Cardiac muscle cell (in vitro differentiated cells and primary cell): ENCODE data around the gene ITGAV. TPM values are rescaled to one million over a fixed set of nuclear protein-coding genes. Genes with fewer than 3 reads are reported as not detected.

Experiments
- DNase-seq, 2 donors: peaks; one replicate each; pipeline versions ENCODE4 v3.0.0 to v3.0.0-alpha.2; 2010 to 2017; ENCODE audit warnings: low read depth in 1 of 2, low spot score in 1 of 2
- H3K27ac ChIP-seq: fragments of 200-600 bp; sonication (generic); 2 replicates; pipeline ENCODE4 v1.5.1; 2016
- H3K27me3 ChIP-seq: fragments of 200-600 bp; sonication (generic); 2 replicates; pipeline ENCODE4 v1.6.0; 2016; ENCODE audit warnings: control low read depth
- H3K36me3 ChIP-seq: fragments of 200-600 bp; sonication (generic); 2 replicates; pipeline ENCODE4 v1.5.1; 2016; ENCODE audit warnings: control low read depth
- H3K4me1 ChIP-seq: fragments of 200-600 bp; sonication (generic); 2 replicates; pipeline ENCODE4 v1.8.1; 2017; ENCODE audit warnings: low read depth, mild to moderate bottlenecking, mixed run types
- H3K4me3 ChIP-seq: fragments of 200-600 bp; sonication (generic); 2 replicates; pipeline ENCODE4 v1.5.1; 2016; ENCODE audit warnings: mild to moderate bottlenecking
- H3K9me3 ChIP-seq: fragments of 200-600 bp; sonication (generic); 2 replicates; pipeline ENCODE4 v1.5.1; 2017; ENCODE audit warnings: low read depth, mild to moderate bottlenecking, control low read depth
- CTCF ChIP-seq: IDR thresholded peaks from 2 replicates; pipeline ENCODE4 v1.5.1; 2012; ENCODE audit warnings: low read depth, mild to moderate bottlenecking, low read length
- polyA plus RNA-seq: library from polyadenylated mRNA; unstranded; fragments of >200 nt; fragmentation: Nextera tagmentation; extraction: Ambion mirVana; gene quantifications from 2 replicates; pipeline ENCODE4 v1.2.1, GENCODE V29; 2016
- total RNA-seq: library from RNA; depleted of rRNA; stranded (reverse); fragments of >200 nt; gene quantifications from 2 replicates; pipeline ENCODE4 v1.2.3, GENCODE V29; 2016

The ITGAV gene
- total and polyA plus RNA-seq, 2 experiments from 2014 or later = 39.4 to 99.8 TPM

- DNase-seq = peak in 1 of 2 donors; percentile 52
- no peak for TF ChIP-seq CTCF
- H3K27ac ChIP-seq = no peak overlapping the region
Measured at GRCh38 chr2:186546846-186547245, 43.0 kb upstream of the ITGAV start.

GRCh38 chr2:186551323-186552050 is 38.4 kb upstream of the ITGAV start:
- no peaks in the 10 kb centered on the region for H3K4me1 ChIP-seq
- no peaks in the 10 kb centered on the region for H3K27me3 ChIP-seq
- no peak overlapping the region for H3K27ac ChIP-seq
- no peaks in the 10 kb centered on the region for H3K9me3 ChIP-seq
- no peak for TF ChIP-seq CTCF
- DNase-seq = peak in 1 of 2 donors; percentile 73
- H3K36me3 ChIP-seq = no peaks in the 10 kb centered on the region
- no peak overlapping the region for H3K4me3 ChIP-seq

More at GRCh38 chr2:186546846-186547245, 43.0 kb upstream of the ITGAV start:
- no peaks in the 10 kb centered on the region for H3K27me3 ChIP-seq
- H3K4me3 ChIP-seq = no peak overlapping the region
- H3K36me3 ChIP-seq = no peaks in the 10 kb centered on the region
- H3K4me1 ChIP-seq = peaks cover 2% of the 10 kb centered on the region
- no peaks in the 10 kb centered on the region for H3K9me3 ChIP-seq

- Histone ChIP-seq H3K27ac (no peak overlapping the region), H3K27me3 (no peaks in the 10 kb centered on the region), H3K9me3 (no peaks in the 10 kb centered on the region), H3K4me1 (no peaks in the 10 kb centered on the region), H3K4me3 (no peak overlapping the region), H3K36me3 (no peaks in the 10 kb centered on the region)
- no peak for TF ChIP-seq CTCF
- no peak for DNase-seq
Measured at GRCh38 chr2:186554429-186554828, 35.4 kb upstream of the ITGAV start.

GRCh38 chr2:186554850-186555671 is 34.8 kb upstream of the ITGAV start:
- DNase-seq = peak in 1 of 2 donors; percentile 29
- no peak overlapping the region for H3K27ac ChIP-seq
- H3K27me3 ChIP-seq = no peaks in the 10 kb centered on the region
- peak; percentile 28 for TF ChIP-seq CTCF
- no peaks in the 10 kb centered on the region for H3K4me1 ChIP-seq
- no peak overlapping the region for H3K4me3 ChIP-seq
- H3K9me3 ChIP-seq = no peaks in the 10 kb centered on the region
- no peaks in the 10 kb centered on the region for H3K36me3 ChIP-seq

GRCh38 chr2:186558512-186559276 is 31.2 kb upstream of the ITGAV start:
- peak in 1 of 2 donors; percentile 45 for DNase-seq
- Histone ChIP-seq H3K4me3 (no peak overlapping the region), H3K9me3 (no peaks in the 10 kb centered on the region), H3K27ac (no peak overlapping the region), H3K27me3 (no peaks in the 10 kb centered on the region), H3K4me1 (no peaks in the 10 kb centered on the region), H3K36me3 (no peaks in the 10 kb centered on the region)
- no peak for TF ChIP-seq CTCF
